Ascending aorta (tissue), 2 donors: ENCODE measurements around the gene RPL28. TPM values are rescaled to one million over a fixed set of nuclear protein-coding genes. Genes with fewer than 3 reads are reported as not detected.
"Not testable (repeated sequence)": the region's sequence is repeated elsewhere in the genome, so short reads cannot be mapped to it uniquely, and the experiment has no call there.

ENCODE experiments used
- DNase-seq, 2 donors: peaks; one replicate each; pipeline ENCODE4 v3.0.0-alpha.2; 2019; ENCODE audit warnings: low spot score in 2 of 2
- H3K27ac ChIP-seq, 2 donors: fragments of 200-600 bp; sonication (generic); one replicate each; pipeline ENCODE4 v1.5.1; 2016 to 2017; ENCODE audit warnings: mild to moderate bottlenecking in 1 of 2
- H3K27me3 ChIP-seq: fragments of 200-600 bp; sonication (generic); one replicate; pipeline ENCODE4 v1.5.1; 2017
- H3K36me3 ChIP-seq, 2 donors: fragments of 200-600 bp; sonication (generic); one replicate each; pipeline ENCODE4 v1.5.1; 2016
- H3K4me1 ChIP-seq, 2 donors: fragments of 200-600 bp; sonication (generic); one replicate each; pipeline ENCODE4 v1.5.1; 2016 to 2017; ENCODE audit warnings: mild to moderate bottlenecking in 1 of 2
- H3K4me3 ChIP-seq, 2 donors: fragments of 200-600 bp; sonication (generic); one replicate each; pipeline ENCODE4 v1.5.1; 2016 to 2017; ENCODE audit warnings: mild to moderate bottlenecking in 1 of 2
- H3K9me3 ChIP-seq, 2 donors: fragments of 200-600 bp; sonication (generic); one replicate each; pipeline ENCODE4 v1.5.1; 2016
- CTCF ChIP-seq, 3 experiments: fragments of 200-600 bp in 2 of 3; fragments of 450-650 bp in 1 of 3; sonication (generic) in 2 of 3; IDR thresholded peaks; one replicate each; pipeline ENCODE4 v1.5.1; 2016 to 2019; ENCODE audit warnings: antibody characterized with exemption in 3 of 3, mild to moderate bottlenecking in 1 of 3, moderate library complexity in 1 of 3
- intact Hi-C: fragments of 100-400 bp; cut with DNase I; formaldehyde crosslinking; loops from one replicate; pipeline ENCODE4 v1.15.1; 2023
- total RNA-seq: library from RNA; depleted of rRNA; stranded (reverse); fragments of >200 nt; gene quantifications from one replicate; pipeline ENCODE4 v1.1.0, GENCODE V29; 2016

Gene RPL28
- total RNA-seq, 1 donor from 2014 or later = 542 TPM

GRCh38 chr19:55418185-55418584 lies 32.5 kb downstream of the RPL28 start:
- Histone ChIP-seq H3K36me3 (no peaks in the 10 kb centered on the region), H3K4me1 (no peaks in the 10 kb centered on the region), H3K27ac (no peak overlapping the region), H3K9me3 (no peaks in the 10 kb centered on the region), H3K4me3 (no peak overlapping the region), H3K27me3 (no peaks in the 10 kb centered on the region)
- no peak for DNase-seq
- peak; percentile 38 to 56 (median 42) for TF ChIP-seq CTCF (IDR thresholded peaks at IDR 0.05)
- intact Hi-C loops = loop anchor here (5.0 kb wide), 1 partner anchor 276 kb away; no protein-coding TSS in a partner anchor

- no peak overlapping the region for H3K4me3 ChIP-seq
- no peaks in the 10 kb centered on the region for H3K4me1 ChIP-seq
- no peak for TF ChIP-seq CTCF (IDR thresholded peaks at IDR 0.05)
- H3K9me3 ChIP-seq = no peaks in the 10 kb centered on the region
- no peak overlapping the region for H3K27ac ChIP-seq
- intact Hi-C loops = loop anchor here (5.0 kb wide), 1 partner anchor 277 kb away; no protein-coding TSS in a partner anchor
- DNase-seq = no peak
- H3K27me3 ChIP-seq = no peaks in the 10 kb centered on the region
- H3K36me3 ChIP-seq = no peaks in the 10 kb centered on the region
Observed at GRCh38 chr19:55419103-55419502, 33.4 kb downstream of the RPL28 start.

- Histone ChIP-seq H3K9me3 (no peaks in the 10 kb centered on the region), H3K4me3 (no peak overlapping the region), H3K27me3 (no peaks in the 10 kb centered on the region), H3K27ac (no peak overlapping the region), H3K4me1 (no peaks in the 10 kb centered on the region), H3K36me3 (no peaks in the 10 kb centered on the region)
- TF ChIP-seq CTCF (IDR thresholded peaks at IDR 0.05) = no peak
- DNase-seq = no peak
- intact Hi-C loops = loop anchor here (5.0 kb wide), 1 partner anchor 277 kb away; no protein-coding TSS in a partner anchor
Observed at GRCh38 chr19:55419624-55420236, 34.0 kb downstream of the RPL28 start.

GRCh38 chr19:55421281-55421680 lies 35.5 kb downstream of the RPL28 start:
- H3K27ac ChIP-seq, H3K4me3 ChIP-seq, H3K36me3 ChIP-seq, H3K27me3 ChIP-seq, DNase-seq, H3K4me1 ChIP-seq, H3K9me3 ChIP-seq, intact Hi-C loops: not testable (repeated sequence)

GRCh38 chr19:55423225-55424005 lies 37.7 kb downstream of the RPL28 start:
- Histone ChIP-seq H3K4me3 (no peak overlapping the region), H3K27ac (no peak overlapping the region), H3K36me3 (no peaks in the 10 kb centered on the region), H3K27me3 (no peaks in the 10 kb centered on the region), H3K4me1 (no peaks in the 10 kb centered on the region), H3K9me3 (no peaks in the 10 kb centered on the region)
- no peak for TF ChIP-seq CTCF (IDR thresholded peaks at IDR 0.05)
- intact Hi-C loops = no loop called here
- no peak for DNase-seq

- Histone ChIP-seq H3K4me3 (no peak overlapping the region), H3K9me3 (no peaks in the 10 kb centered on the region), H3K27ac (no peak overlapping the region), H3K27me3 (no peaks in the 10 kb centered on the region), H3K4me1 (no peaks in the 10 kb centered on the region), H3K36me3 (no peaks in the 10 kb centered on the region)
- intact Hi-C loops = no loop called here
- no peak for TF ChIP-seq CTCF (IDR thresholded peaks at IDR 0.05)
- DNase-seq = no peak
Observed at GRCh38 chr19:55424518-55424917, 38.8 kb downstream of the RPL28 start.
